AG09319 (cell line): Measurements from ENCODE around the gene INSL6.
"Not testable (repeated sequence)": the region's sequence is repeated elsewhere in the genome, so short reads cannot be mapped to it uniquely, and the experiment has no call there.

Experiments
- DNase-seq: peaks from one replicate; pipeline ENCODE4 v3.0.0-alpha.2; 2010; ENCODE audit warnings: low read depth; ENCODE audit errors: extremely low read depth
- TF ChIP-seq, protein P1 (sequence below): IDR thresholded peaks from 2 replicates; pipeline ENCODE4 v1.5.1; 2011; ENCODE audit warnings: low read depth, mild to moderate bottlenecking, inconsistent platforms, low read length, moderate library complexity

The INSL6 gene

DNA sequence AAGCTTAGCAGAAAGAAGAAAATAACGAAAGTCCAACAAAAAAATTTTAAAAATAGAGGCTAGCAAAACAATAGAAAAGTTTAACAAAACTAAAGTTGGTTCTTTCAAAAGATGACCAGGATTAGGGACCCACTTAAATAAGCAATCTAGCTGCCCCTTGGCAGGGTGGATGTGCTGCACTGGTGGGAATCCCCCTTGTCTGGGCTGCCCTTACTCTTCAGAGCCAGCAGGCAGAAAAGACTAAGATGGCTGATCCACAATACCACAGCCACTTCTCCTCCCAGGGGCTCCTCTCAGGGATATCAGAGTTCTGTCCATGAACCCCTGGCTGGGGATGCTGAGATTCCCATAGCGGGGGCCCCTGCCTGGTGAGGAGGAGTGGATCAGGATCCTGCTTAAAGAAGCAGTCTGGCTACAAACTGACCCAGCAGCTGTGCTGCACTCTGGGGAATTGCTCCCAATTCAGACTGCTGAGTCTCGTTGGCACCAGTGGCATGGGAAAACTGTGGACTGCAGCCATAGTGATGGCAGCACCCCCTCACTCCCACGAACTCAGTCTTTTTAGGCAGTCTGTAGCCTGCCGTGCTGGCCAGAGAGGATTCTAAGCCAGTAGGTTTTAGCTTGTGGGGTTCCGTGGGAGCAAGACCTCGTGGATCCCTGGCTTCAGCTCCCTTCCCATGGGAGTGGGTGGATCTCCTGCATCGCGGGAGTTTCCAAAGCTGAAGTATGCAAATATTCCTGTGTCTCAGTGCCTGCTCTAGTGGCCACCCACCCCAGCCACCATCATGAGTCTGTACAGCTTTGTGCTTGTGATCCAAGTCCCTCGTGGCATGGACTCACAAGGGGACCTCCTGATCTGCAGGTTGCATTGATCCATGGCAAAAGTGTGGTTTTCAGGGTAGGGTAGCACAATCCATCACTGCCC is 2.9 kb upstream of the INSL6 start:
- no peak for DNase-seq
- TF ChIP-seq, protein P1, sequence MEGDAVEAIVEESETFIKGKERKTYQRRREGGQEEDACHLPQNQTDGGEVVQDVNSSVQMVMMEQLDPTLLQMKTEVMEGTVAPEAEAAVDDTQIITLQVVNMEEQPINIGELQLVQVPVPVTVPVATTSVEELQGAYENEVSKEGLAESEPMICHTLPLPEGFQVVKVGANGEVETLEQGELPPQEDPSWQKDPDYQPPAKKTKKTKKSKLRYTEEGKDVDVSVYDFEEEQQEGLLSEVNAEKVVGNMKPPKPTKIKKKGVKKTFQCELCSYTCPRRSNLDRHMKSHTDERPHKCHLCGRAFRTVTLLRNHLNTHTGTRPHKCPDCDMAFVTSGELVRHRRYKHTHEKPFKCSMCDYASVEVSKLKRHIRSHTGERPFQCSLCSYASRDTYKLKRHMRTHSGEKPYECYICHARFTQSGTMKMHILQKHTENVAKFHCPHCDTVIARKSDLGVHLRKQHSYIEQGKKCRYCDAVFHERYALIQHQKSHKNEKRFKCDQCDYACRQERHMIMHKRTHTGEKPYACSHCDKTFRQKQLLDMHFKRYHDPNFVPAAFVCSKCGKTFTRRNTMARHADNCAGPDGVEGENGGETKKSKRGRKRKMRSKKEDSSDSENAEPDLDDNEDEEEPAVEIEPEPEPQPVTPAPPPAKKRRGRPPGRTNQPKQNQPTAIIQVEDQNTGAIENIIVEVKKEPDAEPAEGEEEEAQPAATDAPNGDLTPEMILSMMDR = no peak

DNA sequence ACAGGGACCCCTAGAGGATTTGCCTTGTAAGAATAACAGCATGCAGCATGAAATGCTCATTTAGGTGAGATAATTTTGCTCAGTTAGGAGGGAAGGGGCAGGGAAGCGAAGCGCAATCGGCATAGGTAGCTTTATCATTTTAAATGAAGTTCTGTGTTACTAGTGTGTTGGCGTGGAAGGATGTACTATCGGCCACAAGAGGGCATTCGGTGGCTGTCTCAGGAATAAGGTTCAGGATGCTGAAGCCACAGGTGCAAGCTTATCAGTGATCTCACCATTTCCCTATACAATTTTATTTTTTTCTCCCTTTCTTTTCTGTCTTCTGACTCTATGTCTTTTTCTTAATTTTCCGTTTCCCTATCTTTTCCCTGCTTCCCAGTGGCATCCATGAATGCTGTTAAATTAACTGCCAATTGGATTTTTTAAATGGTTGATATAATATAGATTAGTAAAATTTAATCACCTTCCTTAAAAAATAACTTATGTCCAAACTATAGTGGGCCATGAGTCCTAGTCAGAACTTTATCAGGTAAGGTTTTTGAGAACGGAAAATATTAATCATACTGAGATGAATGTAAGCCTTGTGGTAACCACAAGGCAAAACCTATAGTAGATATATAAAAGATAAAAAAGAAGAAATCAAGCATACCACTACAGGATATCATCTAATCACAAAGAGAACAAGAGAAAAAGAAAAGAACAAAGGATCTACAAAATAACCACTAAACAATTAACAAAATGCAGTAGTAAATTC is 1.2 kb upstream of the INSL6 start:
- TF ChIP-seq, protein P1 = peak; percentile 71
- DNase-seq = peak; percentile 24

DNA sequence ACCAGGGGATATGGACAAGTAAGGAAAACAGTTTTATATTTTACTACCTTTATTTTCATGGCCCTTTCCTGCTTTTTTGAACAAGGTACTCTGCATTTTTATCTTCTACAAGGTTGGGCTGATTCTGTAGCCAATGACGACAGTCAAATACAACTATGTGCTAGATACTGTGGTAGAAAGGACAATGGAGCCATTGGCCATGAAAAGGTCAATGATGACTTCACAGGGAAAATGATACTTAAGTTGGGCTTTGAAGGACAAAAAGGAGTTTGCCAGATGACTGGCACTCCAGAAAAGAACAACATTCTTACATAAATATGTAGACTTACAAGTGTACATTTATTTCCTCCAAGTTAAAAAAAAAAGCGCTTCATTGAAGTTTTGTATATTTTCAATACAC is 663 bp downstream of the INSL6 start:
- TF ChIP-seq, protein P1 = no peak
- DNase-seq = no peak

DNA sequence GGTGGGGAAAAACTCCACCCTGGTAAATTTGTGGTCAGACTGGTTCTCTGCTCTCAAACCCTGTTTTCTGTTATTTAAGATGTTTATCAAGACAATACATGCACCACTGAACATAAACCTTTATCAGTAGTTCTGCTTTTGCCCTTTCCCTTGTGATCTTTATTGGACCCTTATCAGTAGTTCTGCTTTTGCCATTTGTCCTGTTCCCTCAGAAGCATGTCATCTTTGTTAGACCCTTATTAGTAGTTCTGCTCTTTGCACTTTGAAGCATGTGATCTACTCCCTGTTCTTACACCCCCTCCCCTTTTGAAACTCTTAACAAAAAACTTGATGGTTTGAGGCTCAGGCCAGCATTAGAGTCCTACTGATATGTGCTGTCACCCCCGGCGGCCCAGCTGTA is 4.8 kb downstream of the INSL6 start:
- not testable (repeated sequence) for DNase-seq

DNA sequence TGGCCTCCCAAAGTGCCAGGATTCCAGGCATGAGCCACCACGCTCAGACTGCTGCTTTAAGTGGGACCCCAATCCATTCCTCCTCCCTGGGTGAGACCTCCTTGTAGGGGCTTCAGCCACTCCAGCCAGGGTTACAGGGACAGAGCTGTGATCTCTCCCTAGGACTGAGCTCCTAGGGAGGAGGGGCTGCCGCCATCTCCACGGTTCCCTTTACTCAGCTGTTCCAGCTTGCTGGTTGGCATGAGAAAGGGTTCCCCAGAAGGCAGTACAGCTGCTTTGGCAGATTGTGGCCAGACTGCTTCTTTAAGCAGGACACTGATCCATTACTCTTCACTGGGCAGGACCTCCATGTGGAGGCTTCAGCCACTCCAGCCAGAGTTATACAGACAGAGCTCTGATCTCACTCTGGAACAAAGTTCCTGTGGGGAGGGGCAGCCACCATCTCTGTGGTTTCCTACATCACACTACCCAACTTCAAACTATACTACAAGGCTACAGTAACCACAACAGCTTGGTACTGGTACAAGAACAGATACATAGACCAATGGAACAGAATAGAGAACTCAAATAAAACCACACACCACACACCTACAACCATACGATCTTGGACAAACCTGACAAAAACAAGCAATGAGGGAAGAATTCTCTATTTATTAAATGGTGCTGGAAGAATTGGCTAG is 7.2 kb downstream of the INSL6 start:
- TF ChIP-seq, protein P1 = no peak
- DNase-seq = no peak

DNA sequence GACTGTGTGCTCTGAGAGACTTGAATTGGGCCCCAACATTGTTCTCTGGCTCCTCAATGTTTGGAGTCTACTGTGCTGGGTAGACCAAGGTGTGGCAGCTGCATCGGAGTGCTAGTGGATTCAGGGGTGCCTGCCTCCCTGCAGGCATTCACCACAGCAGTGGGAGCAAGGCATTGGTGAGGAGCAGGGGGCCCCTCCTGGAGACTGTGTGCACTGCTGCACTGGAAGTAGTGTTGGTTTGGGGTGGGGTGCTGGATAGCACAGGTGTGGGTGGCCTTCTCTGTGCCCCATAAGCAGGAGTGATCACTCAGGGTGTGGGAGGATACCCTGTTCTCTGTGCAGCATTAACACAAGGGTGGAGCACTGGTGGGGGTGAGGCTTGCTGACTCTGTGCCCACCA is 39.2 kb downstream of the INSL6 start:
- DNase-seq = no peak
- TF ChIP-seq, protein P1 = no peak

DNA sequence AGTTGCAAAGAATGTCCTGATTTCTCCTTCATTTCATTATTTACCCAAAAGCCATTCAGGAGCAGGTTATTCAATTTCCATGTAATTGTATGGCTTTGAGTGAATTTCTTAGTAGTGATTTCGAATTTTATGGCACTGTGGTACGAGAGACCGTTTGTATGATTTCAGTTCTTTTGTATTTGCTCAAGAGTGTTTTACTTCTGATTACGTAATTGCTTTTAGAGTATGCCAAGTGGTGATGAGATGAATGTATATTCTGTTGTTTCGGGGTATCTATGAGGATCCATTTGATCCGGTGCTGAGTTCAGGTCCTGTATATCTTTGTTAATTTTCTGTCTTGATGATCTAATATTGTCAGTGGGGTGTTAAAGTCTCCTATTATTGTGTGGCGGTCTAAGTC is 41.2 kb downstream of the INSL6 start:
- TF ChIP-seq, protein P1 = no peak
- DNase-seq = no peak
